Smooth muscle cell (in vitro differentiated cells): ENCODE data around the gene RAB6A. TPM values are rescaled to one million over a fixed set of nuclear protein-coding genes. Genes with fewer than 3 reads are reported as not detected.

Source experiments
- DNase-seq: peaks from one replicate; lab custom pipeline; 2025; ENCODE audit not compliant: unreplicated experiment; lab: John Stamatoyannopoulos, UW
- H2AFZ ChIP-seq: fragments of 200-600 bp; sonication (generic); 2 replicates; pipeline ENCODE4 v1.6.0; 2016; ENCODE audit warnings: antibody characterized with exemption, low read depth, mild to moderate bottlenecking
- H3F3A ChIP-seq: fragments of 200-600 bp; sonication (generic); 2 replicates; pipeline ENCODE4 v1.6.0; 2017; ENCODE audit warnings: antibody characterized with exemption, low read depth
- H3K27ac ChIP-seq: fragments of 200-600 bp; sonication (generic); 2 replicates; pipeline ENCODE4 v1.5.1; 2016; ENCODE audit warnings: low read depth, mild to moderate bottlenecking
- H3K27me3 ChIP-seq: fragments of 200-600 bp; sonication (generic); 2 replicates; pipeline ENCODE4 v1.6.1; 2016; ENCODE audit warnings: low read depth, mild to moderate bottlenecking
- H3K36me3 ChIP-seq: fragments of 200-600 bp; sonication (generic); 2 replicates; pipeline ENCODE4 v1.5.1; 2016; ENCODE audit warnings: low read depth
- H3K4me1 ChIP-seq: fragments of 200-600 bp; sonication (generic); 2 replicates; pipeline ENCODE4 v1.5.1; 2016; ENCODE audit warnings: low read depth
- H3K4me2 ChIP-seq: fragments of 200-600 bp; sonication (generic); 2 replicates; pipeline ENCODE4 v1.6.0; 2016; ENCODE audit warnings: mild to moderate bottlenecking
- H3K4me3 ChIP-seq: fragments of 200-600 bp; sonication (generic); 2 replicates; pipeline ENCODE4 v1.5.1; 2016; ENCODE audit warnings: mild to moderate bottlenecking
- H3K79me2 ChIP-seq: fragments of 200-600 bp; sonication (generic); 2 replicates; pipeline ENCODE4 v1.6.0; 2016; ENCODE audit warnings: low read depth, mild to moderate bottlenecking
- H3K9ac ChIP-seq: fragments of 200-600 bp; sonication (generic); 2 replicates; pipeline ENCODE4 v1.6.0; 2016; ENCODE audit warnings: low read depth
- H3K9me3 ChIP-seq: fragments of 200-600 bp; sonication (generic); replicated peaks from 2 replicates; pipeline ENCODE4 v1.5.1; 2016; ENCODE audit warnings: low read depth
- H4K20me1 ChIP-seq: fragments of 200-600 bp; sonication (generic); 2 replicates; pipeline ENCODE4 v1.6.0; 2016; ENCODE audit warnings: low read depth
- CTCF ChIP-seq: fragments of 200-600 bp; sonication (generic); IDR thresholded peaks from 2 replicates; pipeline ENCODE4 v1.5.1; 2017; ENCODE audit warnings: borderline replicate concordance, mild to moderate bottlenecking, antibody characterized with exemption; ENCODE audit not compliant: insufficient read depth, poor library complexity, severe bottlenecking
- WGBS: methylation state at CpG from one replicate; pipeline ENCODE4 v1.1.7; 2016; ENCODE audit warnings: low lambda C conversion rate; 5-methylcytosine and 5-hydroxymethylcytosine counted together
- polyA plus RNA-seq: library from polyadenylated mRNA; unstranded; fragments of >200 nt; fragmentation: Nextera tagmentation; extraction: Ambion mirVana; gene quantifications from 2 replicates; pipeline ENCODE4 v1.2.1, GENCODE V29; 2016
- total RNA-seq: library from RNA; depleted of rRNA; stranded (reverse); fragments of >200 nt; gene quantifications from 2 replicates; pipeline ENCODE4 v1.2.3, GENCODE V29; 2014

RAB6A gene
- total and polyA plus RNA-seq, 2 experiments from 2014 or later, result 102 to 148 TPM

DNA sequence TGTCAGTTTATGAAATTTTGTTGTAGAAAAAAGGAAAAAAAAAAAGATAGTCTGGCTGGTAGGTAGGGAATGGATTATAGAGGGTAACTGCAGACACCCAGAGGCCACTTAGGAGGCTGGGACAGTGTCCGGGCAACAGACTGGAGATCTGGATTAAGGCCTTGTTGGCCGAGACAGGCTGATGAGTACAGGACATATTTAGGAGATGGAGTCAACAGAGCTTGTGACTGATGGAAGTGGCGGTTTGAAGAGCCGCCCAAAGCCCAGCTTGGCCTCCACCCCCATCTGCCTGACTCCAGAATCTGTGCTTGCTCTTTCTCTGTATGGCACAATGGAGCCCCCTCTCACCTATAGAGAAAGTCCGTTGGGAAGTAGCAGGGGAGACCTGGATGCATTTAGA is 106.9 kb downstream of the RAB6A start:
- Histone ChIP-seq H2AFZ (no peak overlapping the region), H3K27ac (no peak overlapping the region), H3F3A (no peaks in the 10 kb centered on the region), H3K4me3 (no peak overlapping the region), H4K20me1 (no peaks in the 10 kb centered on the region), H3K4me2 (no peak overlapping the region), H3K9ac (no peak overlapping the region), H3K27me3 (no peaks in the 10 kb centered on the region), H3K79me2 (no peaks in the 10 kb centered on the region), H3K36me3 (no peaks in the 10 kb centered on the region), H3K9me3 (no peaks in the 10 kb centered on the region), H3K4me1 (peaks cover 19% of the 10 kb centered on the region)
- 67% methylated on average over 5 of the region's 5 CpGs for WGBS
- no peak for DNase-seq
- no peak for TF ChIP-seq CTCF

DNA sequence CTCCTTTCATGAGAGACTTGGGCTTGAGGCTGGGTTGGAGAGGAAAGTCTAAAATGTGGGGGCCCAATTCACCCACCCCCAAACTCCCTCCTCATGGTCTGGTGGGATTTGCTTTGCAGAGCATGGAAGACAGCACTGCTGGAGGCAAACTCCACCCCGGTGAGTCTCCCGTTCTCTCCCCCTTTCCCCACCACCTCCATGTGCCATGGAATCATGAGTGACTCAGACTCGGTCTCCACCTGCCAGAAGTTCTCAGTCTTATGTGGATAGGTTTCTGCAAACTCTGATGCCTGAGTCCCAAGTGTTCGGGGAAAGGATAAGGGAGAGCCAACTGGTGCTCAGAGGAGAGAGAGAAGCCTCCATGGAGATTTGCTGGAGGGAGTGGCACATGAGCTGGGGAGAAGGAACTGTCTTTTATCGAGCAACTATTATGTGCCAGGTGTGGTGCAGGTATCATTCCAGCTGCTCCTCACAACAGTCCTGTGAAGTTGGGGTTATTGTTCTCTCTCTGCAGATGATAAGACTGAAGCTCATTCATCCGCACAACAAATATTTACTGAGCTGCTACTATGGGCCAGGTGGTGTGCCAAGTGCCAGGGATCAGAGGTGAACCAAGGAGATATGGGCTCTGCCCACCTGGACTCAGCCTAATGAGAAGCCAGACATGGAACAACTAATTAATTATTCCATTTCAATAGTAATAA is 107.9 kb downstream of the RAB6A start:
- Histone ChIP-seq H3K27ac (no peak overlapping the region), H3K4me3 (no peak overlapping the region), H3K9ac (no peak overlapping the region), H4K20me1 (no peaks in the 10 kb centered on the region), H2AFZ (no peak overlapping the region), H3K27me3 (no peaks in the 10 kb centered on the region), H3K4me1 (peaks cover 25% of the 10 kb centered on the region), H3K36me3 (no peaks in the 10 kb centered on the region), H3K4me2 (no peak overlapping the region), H3K79me2 (no peaks in the 10 kb centered on the region), H3K9me3 (no peaks in the 10 kb centered on the region), H3F3A (no peaks in the 10 kb centered on the region)
- no peak for TF ChIP-seq CTCF
- WGBS, result 95% methylated on average over 6 of the region's 6 CpGs
- no peak for DNase-seq

GRCh38 chr11:73652046-73652730 is 108.7 kb downstream of the RAB6A start:
- Histone ChIP-seq H3K9ac (no peak overlapping the region), H3F3A (no peaks in the 10 kb centered on the region), H3K36me3 (no peaks in the 10 kb centered on the region), H3K27ac (no peak overlapping the region), H4K20me1 (no peaks in the 10 kb centered on the region), H3K79me2 (no peaks in the 10 kb centered on the region), H3K9me3 (no peaks in the 10 kb centered on the region), H3K4me3 (no peak overlapping the region), H2AFZ (no peak overlapping the region), H3K4me2 (no peak overlapping the region), H3K4me1 (peaks cover 26% of the 10 kb centered on the region), H3K27me3 (no peaks in the 10 kb centered on the region)
- WGBS, result 60% methylated on average over 8 of the region's 8 CpGs
- no peak for TF ChIP-seq CTCF
- no peak for DNase-seq

DNA sequence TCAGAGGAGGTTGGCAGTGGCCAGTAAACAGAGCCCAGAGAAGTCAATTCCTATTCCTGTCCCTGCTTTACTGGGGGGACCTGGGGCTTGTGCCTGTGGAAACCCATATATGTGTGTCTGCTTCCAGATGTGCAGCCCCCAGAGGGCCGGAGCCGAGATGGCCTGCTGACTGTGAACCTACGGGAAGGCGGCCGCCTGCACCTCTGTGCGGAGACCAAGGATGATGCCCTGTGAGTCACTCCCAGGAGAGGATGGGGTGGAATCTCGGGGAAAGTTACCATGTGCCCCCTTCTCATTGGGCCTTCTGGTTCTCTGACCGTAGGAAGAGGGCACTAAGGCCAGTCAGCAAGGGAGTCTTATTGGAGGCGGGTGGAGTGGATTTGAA is 109.2 kb downstream of the RAB6A start:
- Histone ChIP-seq H3K9me3 (no peaks in the 10 kb centered on the region), H4K20me1 (no peaks in the 10 kb centered on the region), H3K27ac (no peak overlapping the region), H3K4me1 (peaks cover 31% of the 10 kb centered on the region), H2AFZ (no peak overlapping the region), H3K36me3 (no peaks in the 10 kb centered on the region), H3K9ac (no peak overlapping the region), H3K27me3 (no peaks in the 10 kb centered on the region), H3K79me2 (no peaks in the 10 kb centered on the region), H3F3A (peaks cover 3% of the 10 kb centered on the region), H3K4me2 (no peak overlapping the region), H3K4me3 (no peak overlapping the region)
- WGBS, result 92% methylated on average over 9 of the region's 9 CpGs
- TF ChIP-seq CTCF, result no peak
- no peak for DNase-seq
